HG03521 (cell line): ENCODE data around the gene IL17RE.
"Not testable (repeated sequence)": the region's sequence is repeated elsewhere in the genome, so short reads cannot be mapped to it uniquely, and the experiment has no call there.

Experiments
- ATAC-seq: cut with Tn5 transposase; IDR thresholded peaks from one replicate; pipeline ENCODE4 v1.9.1; 2021; ENCODE audit warnings: mild to moderate bottlenecking, moderate library complexity; ENCODE audit not compliant: unreplicated experiment

IL17RE gene, protein sequence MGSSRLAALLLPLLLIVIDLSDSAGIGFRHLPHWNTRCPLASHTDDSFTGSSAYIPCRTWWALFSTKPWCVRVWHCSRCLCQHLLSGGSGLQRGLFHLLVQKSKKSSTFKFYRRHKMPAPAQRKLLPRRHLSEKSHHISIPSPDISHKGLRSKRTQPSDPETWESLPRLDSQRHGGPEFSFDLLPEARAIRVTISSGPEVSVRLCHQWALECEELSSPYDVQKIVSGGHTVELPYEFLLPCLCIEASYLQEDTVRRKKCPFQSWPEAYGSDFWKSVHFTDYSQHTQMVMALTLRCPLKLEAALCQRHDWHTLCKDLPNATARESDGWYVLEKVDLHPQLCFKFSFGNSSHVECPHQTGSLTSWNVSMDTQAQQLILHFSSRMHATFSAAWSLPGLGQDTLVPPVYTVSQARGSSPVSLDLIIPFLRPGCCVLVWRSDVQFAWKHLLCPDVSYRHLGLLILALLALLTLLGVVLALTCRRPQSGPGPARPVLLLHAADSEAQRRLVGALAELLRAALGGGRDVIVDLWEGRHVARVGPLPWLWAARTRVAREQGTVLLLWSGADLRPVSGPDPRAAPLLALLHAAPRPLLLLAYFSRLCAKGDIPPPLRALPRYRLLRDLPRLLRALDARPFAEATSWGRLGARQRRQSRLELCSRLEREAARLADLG

DNA sequence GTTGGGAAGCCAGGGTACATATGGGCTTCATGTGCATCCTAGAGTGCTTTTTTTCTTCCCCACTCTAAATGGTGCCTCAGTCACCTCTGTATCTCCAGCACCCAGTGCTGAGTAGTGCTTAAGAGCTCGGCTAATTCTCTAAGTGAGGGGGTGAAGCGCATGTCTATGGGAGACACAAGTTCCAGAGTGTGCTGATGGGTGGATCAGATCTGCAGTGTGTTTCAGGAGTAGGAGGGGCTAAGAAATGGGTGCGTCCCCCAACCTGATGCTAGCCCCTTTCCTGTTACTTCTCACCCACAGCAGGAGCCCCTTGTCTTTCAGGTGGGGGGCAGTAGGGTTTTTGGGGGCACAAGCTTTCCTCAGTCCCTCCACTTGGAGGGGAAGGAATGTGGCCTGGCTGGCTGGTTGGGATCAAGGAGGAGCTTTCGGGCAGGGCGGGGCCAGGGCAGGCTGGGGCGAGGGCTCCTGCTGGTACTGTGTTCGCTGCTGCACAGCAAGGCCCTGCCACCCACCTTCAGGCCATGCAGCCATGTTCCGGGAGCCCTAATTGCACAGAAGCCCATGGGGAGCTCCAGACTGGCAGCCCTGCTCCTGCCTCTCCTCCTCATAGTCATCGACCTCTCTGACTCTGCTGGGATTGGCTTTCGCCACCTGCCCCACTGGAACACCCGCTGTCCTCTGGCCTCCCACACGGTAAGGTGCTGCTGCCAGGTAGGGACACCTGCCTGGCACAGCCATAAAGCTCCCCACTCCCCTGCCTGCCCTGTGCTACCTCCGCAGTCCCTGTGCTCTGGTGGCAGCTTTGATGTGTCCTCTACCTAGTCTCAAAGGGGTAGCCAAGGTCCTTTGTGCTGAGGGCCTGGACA, at the start of gene IL17RE:
IL17RE (plus strand) TSS at position 477 of the 866 bp plus-strand sequence; CDS start at position 562, 85 bp downstream.
- ATAC-seq, result no peak

DNA sequence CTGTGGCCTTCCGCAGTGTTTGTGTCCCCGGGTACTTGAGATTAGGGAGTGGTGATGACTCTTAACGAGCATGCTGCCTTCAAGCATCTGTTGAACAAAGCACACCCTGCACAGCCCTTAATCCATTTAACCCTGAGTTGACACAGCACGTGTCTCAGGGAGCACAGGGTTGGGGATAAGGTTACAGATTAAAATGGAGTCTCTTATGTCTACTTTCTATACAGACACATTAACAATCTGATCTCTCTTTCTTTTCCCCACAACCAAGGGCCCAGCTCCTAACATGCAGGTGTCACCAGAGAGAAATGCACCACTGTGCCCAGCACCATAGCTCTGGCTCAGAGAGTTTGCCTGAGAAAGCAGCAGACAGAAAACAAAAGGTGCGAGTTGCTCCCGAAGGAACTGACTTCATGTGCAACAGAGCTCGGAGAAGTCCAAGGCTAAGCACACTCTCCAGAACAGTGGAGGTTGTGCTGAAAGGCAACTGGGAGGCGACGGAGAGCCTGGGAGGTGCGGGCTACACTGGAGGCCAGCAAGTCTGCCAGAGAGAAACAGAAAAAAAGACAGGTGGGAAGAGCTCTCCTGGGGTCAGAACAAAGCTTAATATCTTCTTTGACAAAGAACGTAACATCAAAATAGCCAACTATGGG, 48.2 kb upstream of the IL17RE start:
- not testable (repeated sequence) for ATAC-seq

DNA sequence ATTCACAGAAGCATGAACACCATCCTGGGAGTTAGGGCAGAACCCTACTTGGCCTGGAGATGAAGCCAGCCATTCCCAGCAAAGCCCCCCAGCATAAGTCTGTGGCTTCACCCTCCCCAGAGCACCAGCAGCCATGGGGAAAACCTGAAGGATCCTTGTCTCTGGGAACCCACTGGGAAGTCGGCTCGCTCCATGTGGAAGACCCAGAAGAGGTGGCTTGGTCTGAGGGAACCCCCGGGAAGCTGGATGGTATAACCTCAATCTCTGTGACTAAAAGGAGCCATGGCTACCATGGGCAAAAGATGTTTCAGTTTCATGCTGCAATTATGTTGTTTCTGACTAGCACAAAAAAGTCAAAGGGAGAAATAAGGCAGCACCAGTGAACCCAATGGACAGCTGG, 47.1 kb upstream of the IL17RE start:
- ATAC-seq, result no peak

DNA sequence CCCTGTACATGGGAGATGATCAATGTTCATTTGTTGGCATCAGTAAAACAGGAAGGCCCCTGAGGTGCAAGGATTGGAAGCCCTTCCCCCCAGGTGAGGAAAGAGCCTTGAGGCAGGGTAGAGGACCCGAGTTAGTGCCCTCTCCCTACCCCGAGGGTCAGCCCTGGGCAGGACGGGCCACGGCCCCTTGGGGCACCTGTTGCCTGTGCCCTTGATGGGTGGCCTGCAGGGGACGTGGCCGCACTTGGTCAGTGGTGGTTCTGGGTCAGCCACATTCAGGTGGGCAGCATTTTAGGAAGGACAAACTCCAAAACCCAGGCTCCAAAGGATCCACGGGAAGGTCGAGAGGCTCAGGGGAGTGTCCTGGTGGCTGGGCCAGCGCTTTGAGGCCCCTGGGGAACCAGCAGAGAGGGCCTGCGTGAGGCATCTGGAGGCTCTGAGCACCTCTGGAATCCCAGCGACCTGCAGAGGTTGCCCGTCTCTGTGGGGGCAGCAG, 43.1 kb upstream of the IL17RE start:
- no peak for ATAC-seq

DNA sequence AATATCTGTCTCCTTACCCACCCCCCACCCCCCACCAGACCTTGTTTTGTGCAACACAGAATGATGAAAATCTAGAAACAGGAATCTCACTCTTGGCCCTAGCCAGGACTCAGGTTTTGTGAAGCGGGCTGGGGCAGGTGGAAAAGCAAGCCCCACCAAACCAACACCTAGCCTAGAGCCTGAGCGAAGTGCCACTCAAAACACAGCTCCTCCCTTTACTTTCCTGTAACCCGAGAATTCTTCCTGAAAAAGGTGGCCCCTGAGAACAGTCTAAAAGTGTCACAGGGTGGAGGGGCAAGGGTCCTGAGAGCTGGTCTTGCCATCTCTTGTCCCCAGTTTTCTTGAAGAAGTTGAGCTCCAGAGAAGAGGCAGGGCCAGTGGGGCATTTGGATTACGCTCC, 41.4 kb upstream of the IL17RE start:
- no peak for ATAC-seq

DNA sequence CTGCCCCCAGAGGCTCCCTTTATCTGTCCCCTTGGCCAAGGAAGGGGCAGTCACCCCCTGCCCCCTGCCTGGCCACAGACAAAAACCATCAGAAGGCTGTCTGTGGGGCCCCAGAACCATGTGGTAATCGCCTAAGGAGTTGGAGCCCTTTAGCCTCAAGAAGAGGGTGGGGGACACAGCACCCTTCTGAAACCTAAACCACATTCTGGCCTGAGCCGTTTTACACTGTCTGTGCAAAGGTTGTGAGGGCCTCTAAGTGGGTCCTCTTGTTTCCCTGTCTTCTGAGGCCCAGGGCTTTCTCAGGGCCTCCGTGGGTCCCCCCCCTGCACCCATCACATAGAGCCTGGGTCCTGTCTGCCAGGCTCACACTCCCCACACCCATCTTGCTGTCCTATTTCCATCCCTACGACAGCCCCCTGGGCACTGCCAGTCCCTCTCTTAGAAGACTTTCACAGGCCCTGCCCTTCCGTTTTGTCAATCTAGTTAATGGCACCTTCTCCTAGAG, 41.0 kb upstream of the IL17RE start:
- ATAC-seq, result no peak

DNA sequence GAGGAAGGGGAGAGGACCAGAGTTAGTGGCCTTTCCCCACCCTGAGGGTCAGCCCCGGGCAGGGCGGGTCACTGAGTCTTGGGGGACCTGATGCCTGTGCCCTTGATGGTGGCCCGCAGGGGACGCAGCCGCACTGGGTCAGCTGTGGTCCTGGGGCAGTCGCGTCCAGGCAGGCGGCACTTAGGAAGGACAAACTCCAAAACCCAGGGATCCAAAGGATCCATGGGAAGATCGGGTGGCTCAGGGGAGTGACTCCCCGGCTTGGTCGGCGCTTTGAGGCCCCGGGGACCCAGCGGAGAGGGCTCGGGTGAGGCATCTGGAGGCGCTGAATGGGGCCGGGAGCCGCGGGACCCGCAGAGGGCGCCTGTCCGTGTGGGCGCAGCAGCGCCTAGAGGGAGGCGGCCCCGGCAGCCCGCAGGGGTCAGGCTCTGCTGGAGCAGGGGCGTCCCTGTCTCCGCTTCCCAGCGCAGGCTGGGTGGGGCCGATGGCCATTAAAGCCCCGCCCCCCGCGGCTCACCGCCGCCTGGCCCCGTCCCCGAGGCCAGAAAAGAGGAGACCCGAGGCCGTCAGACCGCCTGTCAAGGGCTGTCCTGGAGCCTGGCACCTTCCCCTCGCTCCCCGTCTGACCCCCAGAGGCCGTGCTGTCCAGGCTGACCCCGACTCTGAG, 40.1 kb upstream of the IL17RE start:
- ATAC-seq, result no peak

DNA sequence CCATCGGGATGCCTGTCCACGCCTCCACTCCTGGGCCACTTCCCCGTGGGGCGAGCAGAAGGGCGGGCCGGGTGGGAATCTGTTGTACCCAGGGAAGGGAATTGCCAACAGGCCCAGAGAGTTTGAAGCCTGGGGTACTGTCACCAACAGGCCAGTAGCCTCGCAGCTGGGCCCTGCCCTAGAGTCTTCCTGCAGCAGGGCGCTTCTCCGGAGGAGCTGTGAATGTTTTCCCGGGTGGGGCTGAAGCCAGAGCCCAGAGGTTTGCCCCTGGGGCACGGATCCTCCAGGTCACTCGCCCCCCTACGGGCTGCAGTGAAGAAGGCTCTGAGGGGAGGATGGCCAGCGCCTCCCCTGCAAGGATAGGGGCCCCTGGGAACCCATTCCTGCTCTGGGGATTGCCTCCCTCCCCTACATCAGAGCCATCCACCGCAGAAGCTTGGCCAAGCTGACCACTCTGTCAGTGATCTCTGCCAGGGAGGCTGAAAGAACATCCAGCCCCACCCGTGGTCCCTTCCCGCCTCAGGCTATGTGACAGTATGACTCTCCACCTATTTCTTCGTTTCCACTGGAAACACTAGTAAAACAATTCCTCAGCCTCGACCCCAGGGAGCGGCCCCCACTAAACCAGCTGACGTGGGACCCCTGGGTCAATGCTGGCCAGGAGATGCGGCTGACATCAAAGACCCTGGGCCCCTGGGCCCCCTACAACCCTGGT, 39.4 kb upstream of the IL17RE start:
- ATAC-seq, result no peak

DNA sequence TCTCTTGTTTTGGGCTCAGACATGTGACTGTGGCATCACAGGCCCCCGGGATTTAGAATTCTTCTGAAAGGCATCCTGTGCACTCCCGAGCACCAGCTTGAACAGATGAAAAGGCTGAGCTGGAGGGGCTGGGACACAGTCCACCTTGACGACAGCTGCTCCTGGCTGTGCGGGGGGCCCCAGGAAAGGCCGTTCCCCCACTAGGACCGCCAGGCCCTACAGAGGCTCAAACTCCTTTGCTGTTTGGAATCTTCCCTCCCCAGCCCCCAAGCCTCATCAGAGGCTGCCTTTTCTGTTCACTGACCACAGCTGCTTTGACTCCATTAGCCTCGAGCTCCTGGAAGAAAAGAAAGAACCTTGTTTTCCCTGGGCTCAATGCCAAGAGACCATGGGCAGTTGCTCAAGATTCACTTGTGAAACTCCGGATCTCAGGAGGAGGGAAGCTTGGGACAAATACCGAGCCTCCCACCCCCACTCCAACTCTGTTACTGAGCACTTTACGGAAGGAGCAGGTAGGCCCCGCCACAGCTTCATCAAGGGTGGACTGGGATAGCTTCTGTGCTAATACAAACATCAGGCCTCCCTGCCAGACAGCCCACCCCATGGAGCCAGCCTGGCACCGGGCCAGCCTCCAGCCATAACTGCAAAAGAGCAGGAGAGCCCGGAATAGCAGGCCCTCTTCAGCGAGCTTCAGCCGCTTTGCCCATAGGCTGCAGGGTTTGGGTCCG, 38.3 kb upstream of the IL17RE start:
- ATAC-seq, result no peak

DNA sequence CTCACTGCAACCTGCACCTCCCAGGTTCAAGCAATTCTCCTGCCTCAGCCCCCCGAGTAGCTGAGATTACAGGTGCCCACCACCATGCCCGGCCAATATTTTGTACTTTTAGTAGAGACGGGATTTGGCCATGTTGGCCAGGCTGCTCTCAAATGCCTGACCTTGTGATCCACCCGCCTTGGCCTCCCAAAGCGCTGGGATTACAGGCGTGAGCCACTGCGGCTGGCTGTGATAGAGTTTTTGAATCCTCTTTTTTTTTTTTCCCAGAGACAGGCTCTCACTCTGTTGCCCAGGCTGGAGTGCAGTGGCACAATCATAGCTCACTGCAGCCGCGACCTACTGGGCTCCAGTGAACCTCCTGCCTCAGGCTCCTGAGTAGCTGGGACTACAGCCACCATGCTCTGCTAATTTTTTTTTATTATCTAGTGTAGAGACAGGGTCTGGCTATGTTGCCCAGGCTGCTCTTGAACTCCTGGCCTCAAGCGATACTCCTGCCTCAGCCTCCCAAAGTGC, 37.5 kb upstream of the IL17RE start:
- not testable (repeated sequence) for ATAC-seq

DNA sequence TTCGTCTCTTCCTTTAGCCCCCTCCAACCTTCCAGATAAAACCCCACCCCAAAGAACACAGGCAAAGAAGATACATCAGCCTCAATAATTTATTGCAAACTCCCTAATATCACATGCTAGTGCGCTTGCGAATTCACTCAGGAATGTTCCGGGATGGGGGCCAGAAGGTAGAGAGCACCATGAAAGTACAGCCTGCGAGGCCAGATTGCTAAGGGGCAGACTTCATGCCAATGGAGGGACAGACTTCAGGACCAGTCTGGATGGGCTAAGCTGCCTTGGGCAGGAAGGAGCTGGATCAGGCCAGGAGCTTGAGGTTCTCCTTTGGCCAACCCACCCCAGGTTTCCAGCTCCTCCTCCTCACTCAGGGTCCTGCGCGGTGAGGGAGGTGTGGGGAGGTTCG, 36.0 kb upstream of the IL17RE start:
- ATAC-seq, result no peak

DNA sequence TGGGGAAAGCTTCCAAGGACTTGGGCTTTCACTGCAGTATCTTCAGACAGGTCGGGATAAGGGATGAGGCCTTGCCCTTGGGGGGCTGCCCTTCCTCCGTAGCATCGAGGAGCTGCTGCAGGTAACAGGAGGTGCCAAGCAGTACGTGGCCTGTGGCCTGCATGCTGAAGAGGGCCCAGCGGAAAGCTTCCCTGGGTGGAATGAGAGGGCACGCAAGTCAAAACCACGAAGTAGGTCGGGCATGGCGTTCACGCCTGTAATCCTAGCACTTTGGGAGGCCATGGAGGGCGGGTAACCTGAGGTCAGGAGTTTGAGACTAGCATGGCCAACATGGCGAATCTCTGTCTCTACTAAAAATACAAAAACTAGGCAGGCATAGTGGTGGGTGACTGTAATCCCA, 35.5 kb upstream of the IL17RE start:
- no peak for ATAC-seq

DNA sequence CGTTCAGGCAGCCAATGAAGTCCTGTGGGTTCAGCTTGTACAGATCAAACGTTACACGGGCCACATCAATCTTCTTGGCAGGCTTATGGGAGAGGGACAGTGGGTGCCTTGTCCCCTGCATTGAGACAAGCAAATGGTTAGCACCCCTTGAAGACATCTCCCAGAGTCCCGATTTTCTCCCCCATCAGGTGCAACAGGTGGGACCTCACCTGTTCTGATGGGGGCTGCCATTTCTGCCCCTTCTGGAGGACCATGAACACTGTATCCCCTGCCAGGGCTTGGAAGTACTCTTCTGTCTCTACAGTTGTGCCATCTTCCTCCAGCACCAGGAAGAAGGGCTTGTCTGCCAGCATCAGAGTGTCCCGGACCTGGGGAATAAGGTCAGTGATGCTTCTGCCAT, 32.7 kb upstream of the IL17RE start:
- no peak for ATAC-seq

DNA sequence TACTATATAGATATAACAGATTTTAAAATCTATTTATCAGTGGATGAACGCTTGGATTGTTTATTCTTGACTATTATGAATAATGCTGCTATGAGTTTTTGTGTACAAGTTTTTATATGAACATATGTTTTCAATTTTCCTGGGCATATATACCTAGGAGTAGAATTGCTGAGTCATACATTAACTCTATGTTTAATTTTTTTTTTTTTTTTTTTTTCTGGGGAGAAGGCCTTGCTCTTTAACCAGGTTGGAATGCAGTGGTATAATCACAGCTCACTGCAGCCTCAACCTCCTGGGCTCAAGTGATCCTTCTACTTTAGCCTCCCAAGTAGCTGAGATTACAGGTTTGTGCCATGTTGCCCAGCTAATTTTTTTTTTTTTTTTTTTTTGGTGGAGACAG, 31.7 kb upstream of the IL17RE start:
- ATAC-seq, result no peak

DNA sequence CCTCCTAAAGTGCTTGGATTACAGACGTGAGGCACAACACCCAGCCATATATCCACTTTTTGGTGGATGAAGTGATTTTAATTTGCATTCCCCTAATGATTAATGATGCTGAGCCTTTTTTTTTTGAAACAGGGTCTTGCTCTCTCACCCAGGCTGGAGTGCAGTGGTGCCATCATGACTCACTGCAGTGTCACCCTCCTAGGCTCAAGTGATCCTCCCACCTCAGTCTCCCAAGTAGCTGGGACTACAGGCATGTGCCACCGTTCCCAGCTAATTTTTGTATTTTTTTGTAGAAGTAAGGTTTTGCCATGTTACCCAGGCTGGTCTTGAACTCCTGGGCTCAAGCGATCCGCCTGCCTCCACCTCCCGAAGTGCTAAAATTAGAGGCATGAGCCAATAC, 30.6 kb upstream of the IL17RE start:
- not testable (repeated sequence) for ATAC-seq

DNA sequence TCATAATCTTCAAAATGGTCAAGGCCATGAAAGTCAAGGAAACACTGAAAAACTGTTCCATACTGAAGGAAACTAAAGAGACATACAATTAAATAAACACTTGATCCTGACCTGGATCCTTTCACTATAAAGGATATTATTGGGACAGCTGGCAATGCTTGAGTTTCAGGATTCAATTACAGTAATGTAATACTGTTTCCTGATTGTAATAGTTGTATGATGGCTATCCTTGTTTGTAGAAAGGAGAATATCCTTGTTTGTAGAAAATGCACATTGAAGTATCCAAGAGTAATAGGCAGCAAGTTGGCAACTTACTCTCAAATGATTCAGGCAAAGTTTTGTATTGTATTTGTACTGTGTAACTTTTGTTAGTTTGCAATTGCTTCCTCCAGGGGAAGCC, 27.2 kb upstream of the IL17RE start:
- no peak for ATAC-seq

DNA sequence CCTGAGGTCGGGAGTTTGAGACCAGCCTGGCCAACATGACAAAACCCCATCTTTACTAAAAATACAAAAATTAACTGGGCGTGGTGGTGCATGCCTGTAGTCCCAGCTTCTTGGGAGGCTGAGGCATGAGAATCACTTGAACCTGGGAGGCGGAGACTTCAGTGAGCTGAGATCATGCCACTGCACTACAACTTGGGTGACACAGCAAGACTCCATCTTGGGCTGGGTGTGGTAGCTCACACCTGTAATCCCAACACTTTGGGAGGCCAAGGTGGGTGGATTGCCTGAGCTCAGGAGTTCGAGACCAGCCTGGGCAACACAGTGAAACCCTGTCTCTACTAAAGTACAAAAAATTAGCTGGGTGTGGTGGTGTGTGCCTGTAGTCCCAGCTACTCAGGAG, 26.4 kb upstream of the IL17RE start:
- ATAC-seq, result not testable (repeated sequence)

DNA sequence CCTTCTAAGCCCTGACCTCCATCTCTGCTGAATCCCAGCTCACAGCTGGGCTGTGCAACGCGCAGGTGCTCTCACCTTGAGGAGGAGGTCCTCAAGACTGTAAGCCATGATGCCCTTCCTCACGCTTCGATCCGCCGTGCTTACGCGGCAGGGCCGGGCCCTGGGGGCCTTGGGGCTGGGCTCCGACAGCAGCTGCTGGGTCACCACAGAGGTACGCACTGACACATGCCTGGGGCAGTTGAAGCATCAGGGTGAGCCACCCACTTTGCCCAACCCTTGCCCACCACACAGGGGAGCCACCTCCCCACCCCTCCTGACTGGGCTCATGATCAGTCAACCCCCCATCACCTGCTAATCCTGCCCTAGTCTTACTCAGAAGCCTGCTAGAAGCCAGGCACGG, 25.7 kb upstream of the IL17RE start:
- no peak for ATAC-seq

DNA sequence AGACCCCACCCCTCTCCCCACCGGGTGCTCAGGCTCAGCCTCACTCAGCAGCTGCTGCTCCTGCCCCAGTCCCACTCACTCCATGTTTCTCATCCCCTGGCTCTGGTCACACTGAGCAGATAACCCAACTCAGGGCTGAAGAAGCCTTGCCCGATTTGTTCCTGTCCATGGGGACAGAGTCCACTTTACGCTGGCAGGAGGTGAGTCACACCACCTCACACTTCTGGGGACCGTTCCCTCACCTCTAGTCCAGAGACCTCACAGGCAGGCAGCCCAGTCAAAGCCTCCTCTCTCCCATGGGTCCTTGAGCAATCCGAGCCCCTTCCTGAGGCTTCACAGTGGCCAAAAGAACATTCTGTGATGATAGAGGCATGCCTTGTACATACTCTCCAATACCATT, 23.9 kb upstream of the IL17RE start:
- no peak for ATAC-seq
